Measurements from ENCODE around the gene ZDHHC7. TPM values are rescaled to one million over a fixed set of nuclear protein-coding genes. Genes with fewer than 3 reads are reported as not detected.

ZDHHC7 gene
- total RNA-seq, 1 donor from 2014 or later, result 59.2 TPM

DNA sequence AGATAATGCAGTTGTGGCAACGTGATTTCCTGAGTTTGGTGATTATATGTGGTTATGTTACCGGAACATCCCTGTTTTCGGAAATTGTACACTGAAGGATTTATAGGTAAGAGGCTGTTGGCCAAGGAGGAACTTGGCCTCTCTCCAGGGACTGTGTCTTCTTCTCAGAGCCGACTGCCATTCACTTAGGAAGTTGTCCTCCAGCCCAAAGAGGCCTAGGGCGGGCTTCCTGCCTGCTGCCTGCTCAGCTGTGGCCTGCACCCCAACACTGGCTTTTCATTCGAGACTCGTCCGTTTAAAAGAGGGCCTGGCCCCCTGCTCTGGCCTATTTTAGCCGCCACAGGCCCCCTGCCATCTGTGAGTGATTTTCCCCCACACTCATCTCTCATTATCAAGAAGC is 64.3 kb downstream of the ZDHHC7 start:
- peaks cover 14% of the 10 kb centered on the region for H3K9me3 Mint-ChIP-seq (ENCODE audit: unreplicated experiment)
- no peak overlapping the region for H3K4me2 ChIP-seq (ENCODE audit: low read length)
- H3K4me1 Mint-ChIP-seq (ENCODE audit: low read depth, unreplicated experiment), result peaks cover 3% of the 10 kb centered on the region
- DNase-seq (ENCODE audit: low read depth) (no peak), FAIRE-seq (no peak)
- H3K27me3 Mint-ChIP-seq (ENCODE audit: low read depth, unreplicated experiment), result peaks cover 7% of the 10 kb centered on the region
- peaks cover 4% of the 10 kb centered on the region for H3K36me3 Mint-ChIP-seq (ENCODE audit: low read depth, unreplicated experiment)
- no peak overlapping the region for H3K9ac ChIP-seq (ENCODE audit: low read length)
- no peak overlapping the region for H3K4me3 ChIP-seq (ENCODE audit: insufficient read depth, low read depth, low read length)
- no peak overlapping the region for H2AFZ ChIP-seq (ENCODE audit: low read depth, low read length)
- no peak overlapping the region for H3K27ac Mint-ChIP-seq (ENCODE audit: unreplicated experiment)
- H3K9me3 ChIP-seq (ENCODE audit: insufficient read depth, low read depth, low read length), result no peaks in the 10 kb centered on the region
- H3K4me1 ChIP-seq (ENCODE audit: insufficient read depth, low read length), result peaks cover 2% of the 10 kb centered on the region
- peaks cover 3% of the 10 kb centered on the region for H3K27me3 ChIP-seq (ENCODE audit: insufficient read depth, low read length)
- no peak overlapping the region for H3K27ac ChIP-seq (ENCODE audit: low read depth, low read length)
- H3K79me2 ChIP-seq (ENCODE audit: insufficient read depth, low read length), result no peaks in the 10 kb centered on the region
- TF ChIP-seq EZH2 (IDR thresholded peaks at IDR 0.05; ENCODE audit: insufficient read depth, low read length), result no peak
- TF ChIP-seq CTCF (IDR thresholded peaks at IDR 0.05; ENCODE audit: insufficient read depth, low read depth, low read length), result no peak
- H3K36me3 ChIP-seq (ENCODE audit: insufficient read depth, low read length), result no peaks in the 10 kb centered on the region
- no peak overlapping the region for H3K4me3 Mint-ChIP-seq (ENCODE audit: unreplicated experiment)
- no peaks in the 10 kb centered on the region for H4K20me1 ChIP-seq (ENCODE audit: insufficient read depth, low read length)

- peaks cover 9% of the 10 kb centered on the region for H3K4me1 ChIP-seq (ENCODE audit: insufficient read depth, low read length)
- no peaks in the 10 kb centered on the region for H3K27me3 ChIP-seq (ENCODE audit: insufficient read depth, low read length)
- Mint-ChIP-seq H3K27me3 (ENCODE audit: low read depth, unreplicated experiment) (peaks cover 19% of the 10 kb centered on the region), H3K4me3 (ENCODE audit: unreplicated experiment) (no peak overlapping the region), H3K27ac (ENCODE audit: unreplicated experiment) (no peak overlapping the region), H3K36me3 (ENCODE audit: low read depth, unreplicated experiment) (peaks cover 4% of the 10 kb centered on the region), H3K4me1 (ENCODE audit: low read depth, unreplicated experiment) (peaks cover 3% of the 10 kb centered on the region), H3K9me3 (ENCODE audit: unreplicated experiment) (peaks cover 14% of the 10 kb centered on the region)
- no peaks in the 10 kb centered on the region for H3K36me3 ChIP-seq (ENCODE audit: insufficient read depth, low read length)
- no peaks in the 10 kb centered on the region for H3K9me3 ChIP-seq (ENCODE audit: insufficient read depth, low read depth, low read length)
- no peak overlapping the region for H3K9ac ChIP-seq (ENCODE audit: low read length)
- TF ChIP-seq EZH2 (IDR thresholded peaks at IDR 0.05; ENCODE audit: insufficient read depth, low read length), result no peak
- TF ChIP-seq CTCF (IDR thresholded peaks at IDR 0.05; ENCODE audit: insufficient read depth, low read depth, low read length), result no peak
- H3K4me2 ChIP-seq (ENCODE audit: low read length), result no peak overlapping the region
- H4K20me1 ChIP-seq (ENCODE audit: insufficient read depth, low read length), result no peaks in the 10 kb centered on the region
- DNase-seq (ENCODE audit: low read depth) (no peak), FAIRE-seq (no peak)
- H3K79me2 ChIP-seq (ENCODE audit: insufficient read depth, low read length), result no peaks in the 10 kb centered on the region
- no peak overlapping the region for H3K4me3 ChIP-seq (ENCODE audit: insufficient read depth, low read depth, low read length)
- no peak overlapping the region for H2AFZ ChIP-seq (ENCODE audit: low read depth, low read length)
- no peak overlapping the region for H3K27ac ChIP-seq (ENCODE audit: low read depth, low read length)
Measured at GRCh38 chr16:84943620-84944019, 67.7 kb downstream of the ZDHHC7 start.

GRCh38 chr16:84942786-84943185 is 68.5 kb downstream of the ZDHHC7 start:
- Histone ChIP-seq H2AFZ (ENCODE audit: low read depth, low read length) (no peak overlapping the region), H4K20me1 (ENCODE audit: insufficient read depth, low read length) (no peaks in the 10 kb centered on the region), H3K9me3 (ENCODE audit: insufficient read depth, low read depth, low read length) (no peaks in the 10 kb centered on the region), H3K9ac (ENCODE audit: low read length) (no peak overlapping the region), H3K27me3 (ENCODE audit: insufficient read depth, low read length) (no peaks in the 10 kb centered on the region), H3K4me1 (ENCODE audit: insufficient read depth, low read length) (peaks cover 9% of the 10 kb centered on the region), H3K27ac (ENCODE audit: low read depth, low read length) (no peak overlapping the region), H3K79me2 (ENCODE audit: insufficient read depth, low read length) (no peaks in the 10 kb centered on the region), H3K36me3 (ENCODE audit: insufficient read depth, low read length) (no peaks in the 10 kb centered on the region), H3K4me3 (ENCODE audit: insufficient read depth, low read depth, low read length) (no peak overlapping the region), H3K4me2 (ENCODE audit: low read length) (no peak overlapping the region)
- H3K9me3 Mint-ChIP-seq (ENCODE audit: unreplicated experiment), result peaks cover 14% of the 10 kb centered on the region
- FAIRE-seq (no peak), DNase-seq (ENCODE audit: low read depth) (peak; percentile 39)
- peaks cover 4% of the 10 kb centered on the region for H3K36me3 Mint-ChIP-seq (ENCODE audit: low read depth, unreplicated experiment)
- peaks cover 3% of the 10 kb centered on the region for H3K4me1 Mint-ChIP-seq (ENCODE audit: low read depth, unreplicated experiment)
- H3K27me3 Mint-ChIP-seq (ENCODE audit: low read depth, unreplicated experiment), result peaks cover 18% of the 10 kb centered on the region
- no peak overlapping the region for H3K4me3 Mint-ChIP-seq (ENCODE audit: unreplicated experiment)
- H3K27ac Mint-ChIP-seq (ENCODE audit: unreplicated experiment), result no peak overlapping the region
- TF ChIP-seq CTCF (IDR thresholded peaks at IDR 0.05; ENCODE audit: insufficient read depth, low read depth, low read length) (no peak), EZH2 (IDR thresholded peaks at IDR 0.05; ENCODE audit: insufficient read depth, low read length) (no peak)

All from astrocyte (in vitro differentiated cells and primary cell).